Astrocyte (in vitro differentiated cells and primary cell): ENCODE results near the gene DERA. TPM values are rescaled to one million over a fixed set of nuclear protein-coding genes. Genes with fewer than 3 reads are reported as not detected.

ENCODE experiments used
- DNase-seq: peaks from one replicate; pipeline ENCODE4 v3.0.0-alpha.2; 2010; ENCODE audit warnings: low read depth
- FAIRE-seq: peaks from 2 replicates; lab custom pipeline; 2011; peaks lifted over from hg19 to GRCh38; lab: Jason Lieb, UNC
- H2AFZ ChIP-seq: 2 replicates; pipeline ENCODE4 v1.6.0; 2012; ENCODE audit warnings: low read depth, low read length, inconsistent platforms
- H3K27ac ChIP-seq: 2 replicates; pipeline ENCODE4 v1.5.1; 2011; ENCODE audit warnings: low read depth, low read length, inconsistent platforms
- H3K27me3 ChIP-seq: 2 replicates; pipeline ENCODE4 v1.6.0; 2011; ENCODE audit warnings: low read length, inconsistent platforms; ENCODE audit not compliant: insufficient read depth
- H3K36me3 ChIP-seq: 2 replicates; pipeline ENCODE4 v1.5.1; 2011; ENCODE audit warnings: low read length, inconsistent platforms; ENCODE audit not compliant: insufficient read depth
- H3K4me1 ChIP-seq: 2 replicates; pipeline ENCODE4 v1.5.1; 2011; ENCODE audit warnings: low read length, inconsistent platforms; ENCODE audit not compliant: insufficient read depth
- H3K4me2 ChIP-seq: 2 replicates; pipeline ENCODE4 v1.6.0; 2012; ENCODE audit warnings: low read length, inconsistent platforms
- H3K4me3 ChIP-seq: 2 replicates; pipeline ENCODE4 v1.5.1; 2011; ENCODE audit warnings: low read depth, mild to moderate bottlenecking, low read length, inconsistent platforms; ENCODE audit not compliant: insufficient read depth
- H3K79me2 ChIP-seq: 2 replicates; pipeline ENCODE4 v1.6.0; 2012; ENCODE audit warnings: mild to moderate bottlenecking, low read length, inconsistent platforms; ENCODE audit not compliant: insufficient read depth
- H3K9ac ChIP-seq: 2 replicates; pipeline ENCODE4 v1.6.0; 2012; ENCODE audit warnings: mild to moderate bottlenecking, low read length, inconsistent platforms
- H3K9me3 ChIP-seq: 2 replicates; pipeline ENCODE4 v1.5.1; 2012; ENCODE audit warnings: low read depth, mild to moderate bottlenecking, low read length, inconsistent platforms; ENCODE audit not compliant: insufficient read depth
- H4K20me1 ChIP-seq: 2 replicates; pipeline ENCODE4 v1.6.0; 2012; ENCODE audit warnings: low read length, inconsistent platforms; ENCODE audit not compliant: insufficient read depth
- H3K27ac Mint-ChIP-seq: one replicate; pipeline ENCODE4 v1.8.0; 2021; ENCODE audit warnings: mild to moderate bottlenecking, mixed read lengths; ENCODE audit not compliant: unreplicated experiment
- H3K27me3 Mint-ChIP-seq: one replicate; pipeline ENCODE4 v1.8.0; 2021; ENCODE audit warnings: low read depth, mixed read lengths; ENCODE audit not compliant: unreplicated experiment
- H3K36me3 Mint-ChIP-seq: one replicate; pipeline ENCODE4 v1.8.0; 2021; ENCODE audit warnings: low read depth, mixed read lengths; ENCODE audit not compliant: unreplicated experiment
- H3K4me1 Mint-ChIP-seq: one replicate; pipeline ENCODE4 v1.8.0; 2021; ENCODE audit warnings: low read depth, mixed read lengths; ENCODE audit not compliant: unreplicated experiment
- H3K4me3 Mint-ChIP-seq: one replicate; pipeline ENCODE4 v1.8.0; 2021; ENCODE audit warnings: mild to moderate bottlenecking, moderate library complexity, mixed read lengths; ENCODE audit not compliant: unreplicated experiment
- H3K9me3 Mint-ChIP-seq: one replicate; pipeline ENCODE4 v1.8.0; 2021; ENCODE audit warnings: mild to moderate bottlenecking, mixed read lengths; ENCODE audit not compliant: unreplicated experiment
- EZH2 ChIP-seq: IDR thresholded peaks from 2 replicates; pipeline ENCODE4 v1.6.1; 2012; ENCODE audit warnings: mild to moderate bottlenecking, low read length, inconsistent platforms; ENCODE audit not compliant: insufficient read depth
- total RNA-seq: library from RNA; stranded (reverse); gene quantifications from 2 replicates; pipeline ENCODE4 v1.2.1, GENCODE V29; 2021
- TF ChIP-seq, protein P1 (sequence below): IDR thresholded peaks from 2 replicates; pipeline ENCODE4 v1.5.1; 2011; ENCODE audit warnings: low read depth, mild to moderate bottlenecking, inconsistent platforms, low read length, moderate library complexity; ENCODE audit not compliant: insufficient read depth

The DERA gene
- total RNA-seq, 1 donor from 2014 or later, result 40.1 TPM

DNA sequence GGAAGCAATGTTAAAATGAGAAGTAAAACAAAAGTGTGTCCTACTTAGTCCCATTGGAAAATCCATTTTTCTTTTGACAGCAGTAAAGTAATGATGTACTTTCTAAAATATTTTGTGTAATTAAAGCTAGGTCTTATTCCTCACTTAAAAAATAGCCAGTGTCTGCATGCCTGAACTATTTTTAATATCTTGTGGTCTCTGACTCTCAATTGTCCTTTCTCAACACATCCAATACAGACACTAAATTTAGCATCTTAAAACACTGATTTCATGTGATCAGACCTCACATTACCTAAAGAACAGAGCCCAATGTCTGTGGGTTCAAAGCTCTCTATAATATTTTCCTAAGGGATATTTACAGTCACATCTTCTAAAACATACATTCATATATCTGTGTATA, 108.0 kb downstream of the DERA start:
- peaks cover 15% of the 10 kb centered on the region for H3K9me3 Mint-ChIP-seq

GRCh38 chr12:16020031-16020430, 108.9 kb downstream of the DERA start:
- Histone ChIP-seq H3K36me3 (no peaks in the 10 kb centered on the region), H3K4me1 (no peaks in the 10 kb centered on the region), H3K9ac (no peak overlapping the region), H3K27me3 (no peaks in the 10 kb centered on the region), H3K27ac (no peak overlapping the region), H4K20me1 (no peaks in the 10 kb centered on the region), H3K4me3 (no peak overlapping the region), H3K79me2 (no peaks in the 10 kb centered on the region), H2AFZ (no peak overlapping the region), H3K4me2 (no peak overlapping the region), H3K9me3 (no peaks in the 10 kb centered on the region)
- FAIRE-seq (no peak), DNase-seq (no peak)
- TF ChIP-seq, protein P1, sequence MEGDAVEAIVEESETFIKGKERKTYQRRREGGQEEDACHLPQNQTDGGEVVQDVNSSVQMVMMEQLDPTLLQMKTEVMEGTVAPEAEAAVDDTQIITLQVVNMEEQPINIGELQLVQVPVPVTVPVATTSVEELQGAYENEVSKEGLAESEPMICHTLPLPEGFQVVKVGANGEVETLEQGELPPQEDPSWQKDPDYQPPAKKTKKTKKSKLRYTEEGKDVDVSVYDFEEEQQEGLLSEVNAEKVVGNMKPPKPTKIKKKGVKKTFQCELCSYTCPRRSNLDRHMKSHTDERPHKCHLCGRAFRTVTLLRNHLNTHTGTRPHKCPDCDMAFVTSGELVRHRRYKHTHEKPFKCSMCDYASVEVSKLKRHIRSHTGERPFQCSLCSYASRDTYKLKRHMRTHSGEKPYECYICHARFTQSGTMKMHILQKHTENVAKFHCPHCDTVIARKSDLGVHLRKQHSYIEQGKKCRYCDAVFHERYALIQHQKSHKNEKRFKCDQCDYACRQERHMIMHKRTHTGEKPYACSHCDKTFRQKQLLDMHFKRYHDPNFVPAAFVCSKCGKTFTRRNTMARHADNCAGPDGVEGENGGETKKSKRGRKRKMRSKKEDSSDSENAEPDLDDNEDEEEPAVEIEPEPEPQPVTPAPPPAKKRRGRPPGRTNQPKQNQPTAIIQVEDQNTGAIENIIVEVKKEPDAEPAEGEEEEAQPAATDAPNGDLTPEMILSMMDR, result no peak
- no peak for TF ChIP-seq EZH2
- H3K4me3 Mint-ChIP-seq, result no peak overlapping the region
- no peak overlapping the region for H3K27ac Mint-ChIP-seq
- peaks cover 13% of the 10 kb centered on the region for H3K9me3 Mint-ChIP-seq
- H3K27me3 Mint-ChIP-seq, result no peaks in the 10 kb centered on the region
- H3K4me1 Mint-ChIP-seq, result peaks cover 5% of the 10 kb centered on the region
- H3K36me3 Mint-ChIP-seq, result peaks cover 41% of the 10 kb centered on the region

More for the DNA sequence above, 108.0 kb downstream of the DERA start:
- TF ChIP-seq EZH2, result no peak
- TF ChIP-seq, protein P1, result no peak
- Histone ChIP-seq H3K4me3 (no peak overlapping the region), H4K20me1 (no peaks in the 10 kb centered on the region), H3K27ac (no peak overlapping the region), H3K36me3 (no peaks in the 10 kb centered on the region), H3K27me3 (no peaks in the 10 kb centered on the region), H3K9me3 (peaks cover 2% of the 10 kb centered on the region), H3K9ac (no peak overlapping the region), H3K4me2 (no peak overlapping the region), H3K79me2 (no peaks in the 10 kb centered on the region), H2AFZ (no peak overlapping the region), H3K4me1 (no peaks in the 10 kb centered on the region)
- Mint-ChIP-seq H3K27me3 (no peaks in the 10 kb centered on the region), H3K4me1 (peaks cover 5% of the 10 kb centered on the region), H3K4me3 (no peak overlapping the region), H3K36me3 (peaks cover 46% of the 10 kb centered on the region), H3K27ac (no peak overlapping the region)
- FAIRE-seq (no peak), DNase-seq (peak; percentile 59)

DNA sequence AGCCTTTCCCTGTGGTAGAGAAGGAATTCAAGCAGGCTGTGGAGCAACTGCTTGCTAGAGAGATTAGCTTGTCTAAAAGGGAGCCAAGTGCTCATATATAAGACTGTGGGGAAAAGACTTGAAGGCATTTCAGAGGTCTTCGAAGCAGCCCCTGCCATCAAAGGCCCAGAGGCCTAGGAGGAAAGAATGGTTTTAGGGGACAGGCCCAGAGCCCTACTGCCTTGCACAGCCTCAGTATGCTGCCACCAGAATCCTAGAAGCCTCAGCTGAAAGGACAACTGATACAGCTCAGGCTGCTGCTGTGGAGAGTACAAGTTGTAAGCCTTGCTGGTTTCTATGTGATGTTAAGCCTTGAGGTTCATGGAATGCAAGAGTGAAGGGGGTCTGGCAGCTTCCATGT, 109.9 kb downstream of the DERA start:
- Mint-ChIP-seq H3K4me1 (peaks cover 5% of the 10 kb centered on the region), H3K36me3 (peaks cover 35% of the 10 kb centered on the region)

More for the DNA sequence above, 109.9 kb downstream of the DERA start:
- Histone ChIP-seq H3K27ac (no peak overlapping the region), H3K4me2 (no peak overlapping the region), H3K4me3 (no peak overlapping the region), H3K9ac (no peak overlapping the region), H4K20me1 (no peaks in the 10 kb centered on the region), H2AFZ (no peak overlapping the region), H3K4me1 (no peaks in the 10 kb centered on the region), H3K79me2 (no peaks in the 10 kb centered on the region), H3K9me3 (no peaks in the 10 kb centered on the region), H3K27me3 (no peaks in the 10 kb centered on the region), H3K36me3 (no peaks in the 10 kb centered on the region)
- Mint-ChIP-seq H3K27ac (no peak overlapping the region), H3K9me3 (peaks cover 9% of the 10 kb centered on the region), H3K27me3 (no peaks in the 10 kb centered on the region), H3K4me3 (no peak overlapping the region)
- DNase-seq (no peak), FAIRE-seq (no peak)
- TF ChIP-seq, protein P1, result no peak
- no peak for TF ChIP-seq EZH2
